UCSD-AML1 (cell line): ENCODE measurements around the gene HOXC6.
"Not testable (repeated sequence)": the region's sequence is repeated elsewhere in the genome, so short reads cannot be mapped to it uniquely, and the experiment has no call there.

Experiments used
- DNase-seq: peaks from one replicate; lab custom pipeline; 2025; ENCODE audit not compliant: unreplicated experiment; lab: John Stamatoyannopoulos, UW

HOXC6 gene

DNA sequence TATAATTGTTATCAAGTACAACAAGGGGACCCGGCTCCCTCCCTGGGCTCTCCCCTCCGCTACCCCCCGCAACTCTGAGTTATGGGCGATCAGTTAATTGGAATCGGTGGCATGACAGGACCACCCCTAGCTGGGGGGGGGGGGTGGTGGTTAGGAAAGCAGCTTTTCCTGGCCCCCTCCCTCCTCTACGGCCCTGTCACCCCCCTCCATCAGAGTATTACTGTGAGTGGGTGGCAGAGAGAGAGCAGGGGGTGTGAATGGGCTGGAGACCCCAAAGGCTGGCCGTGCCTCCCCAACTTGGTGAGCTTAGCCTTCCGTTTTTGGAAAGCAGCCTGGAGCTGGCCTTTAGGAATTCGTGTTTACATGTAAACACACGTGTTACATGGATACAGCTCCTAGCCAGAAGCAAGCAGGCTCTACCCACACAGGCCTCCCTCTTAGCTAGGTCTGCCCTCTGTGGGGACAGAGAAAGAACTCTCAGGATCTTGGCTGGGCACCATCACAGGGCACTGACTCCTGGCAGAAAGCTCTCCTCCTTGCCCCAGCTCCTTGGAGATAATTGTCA lies 24.3 kb downstream of the HOXC6 start:
- DNase-seq, result no peak

DNA sequence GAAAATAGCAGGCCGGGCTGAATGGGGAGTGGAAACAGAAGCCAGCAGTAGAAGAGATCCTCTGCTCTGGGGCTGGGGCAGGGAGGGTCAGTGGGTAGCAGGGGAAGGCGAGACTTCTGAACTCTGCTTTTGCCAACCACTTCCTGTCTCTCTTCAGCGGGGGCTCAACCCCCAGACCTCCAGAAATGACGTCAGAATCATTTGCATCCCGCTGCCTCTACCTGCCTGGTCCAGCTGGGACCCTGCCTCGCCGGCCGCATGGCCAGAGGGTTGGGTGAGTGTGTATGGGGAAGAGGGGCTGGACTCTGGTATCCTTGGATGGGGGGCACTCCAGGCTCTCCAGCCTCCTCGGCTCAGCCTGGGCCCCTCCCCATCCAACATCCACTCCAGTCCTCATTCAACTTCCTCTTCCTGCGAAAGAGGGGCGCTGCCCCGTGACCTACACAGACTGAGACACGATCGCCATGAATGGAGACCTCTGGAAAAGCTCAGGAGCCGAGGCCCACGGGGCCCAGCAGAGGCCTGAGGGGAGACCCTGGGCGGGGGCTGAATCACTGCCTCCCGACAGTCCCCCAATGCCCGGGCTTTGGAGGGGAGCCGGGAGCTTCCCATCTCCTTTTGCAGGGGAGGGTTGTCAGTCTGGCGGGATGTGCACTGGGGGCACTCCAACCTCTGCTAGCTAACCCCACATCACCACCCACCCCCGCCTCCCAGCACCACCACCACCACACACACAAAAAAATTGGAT lies 24.9 kb downstream of the HOXC6 start:
- no peak for DNase-seq

DNA sequence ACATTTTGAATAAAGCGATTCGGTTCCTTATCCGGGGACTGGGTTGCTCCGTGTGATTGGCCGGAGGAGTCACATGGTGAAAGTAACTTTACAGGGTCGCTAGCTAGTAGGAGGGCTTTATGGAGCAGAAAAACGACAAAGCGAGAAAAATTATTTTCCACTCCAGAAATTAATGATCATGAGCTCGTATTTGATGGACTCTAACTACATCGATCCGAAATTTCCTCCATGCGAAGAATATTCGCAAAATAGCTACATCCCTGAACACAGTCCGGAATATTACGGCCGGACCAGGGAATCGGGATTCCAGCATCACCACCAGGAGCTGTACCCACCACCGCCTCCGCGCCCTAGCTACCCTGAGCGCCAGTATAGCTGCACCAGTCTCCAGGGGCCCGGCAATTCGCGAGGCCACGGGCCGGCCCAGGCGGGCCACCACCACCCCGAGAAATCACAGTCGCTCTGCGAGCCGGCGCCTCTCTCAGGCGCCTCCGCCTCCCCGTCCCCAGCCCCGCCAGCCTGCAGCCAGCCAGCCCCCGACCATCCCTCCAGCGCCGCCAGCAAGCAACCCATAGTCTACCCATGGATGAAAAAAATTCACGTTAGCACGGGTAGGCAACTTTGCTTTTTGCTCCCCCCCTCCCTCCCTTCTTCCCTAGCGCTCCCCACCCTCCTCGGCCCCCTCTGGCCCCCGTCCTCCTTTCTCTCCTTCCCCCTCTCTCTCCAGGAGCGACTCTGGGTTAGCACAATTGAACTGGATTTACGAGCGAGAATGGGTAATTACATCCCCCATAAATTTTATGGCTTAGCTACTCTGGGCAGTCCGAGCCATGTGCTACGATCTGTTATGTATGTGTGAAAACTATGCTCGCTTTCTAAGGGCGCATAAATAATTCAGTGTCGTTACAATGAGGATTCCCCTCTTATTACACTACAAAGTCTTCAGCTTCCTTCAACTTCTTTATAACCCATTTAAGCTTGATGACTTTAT lies 25.8 kb downstream of the HOXC6 start, which contains the start of gene HOXC4:
Gene HOXC4 (plus strand): TSS at position 85 of the 991 bp plus-strand sequence. CDS start 88 bp downstream, at position 173.
- DNase-seq, result no peak

DNA sequence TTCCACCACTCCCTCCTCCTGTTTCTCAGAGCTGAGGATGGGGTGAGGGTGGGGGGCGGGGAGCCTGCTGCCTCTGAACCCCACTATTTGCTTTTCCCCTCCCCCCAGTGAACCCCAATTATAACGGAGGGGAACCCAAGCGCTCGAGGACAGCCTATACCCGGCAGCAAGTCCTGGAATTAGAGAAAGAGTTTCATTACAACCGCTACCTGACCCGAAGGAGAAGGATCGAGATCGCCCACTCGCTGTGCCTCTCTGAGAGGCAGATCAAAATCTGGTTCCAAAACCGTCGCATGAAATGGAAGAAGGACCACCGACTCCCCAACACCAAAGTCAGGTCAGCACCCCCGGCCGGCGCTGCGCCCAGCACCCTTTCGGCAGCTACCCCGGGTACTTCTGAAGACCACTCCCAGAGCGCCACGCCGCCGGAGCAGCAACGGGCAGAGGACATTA lies 26.5 kb downstream of the HOXC6 start:
- no peak for DNase-seq

DNA sequence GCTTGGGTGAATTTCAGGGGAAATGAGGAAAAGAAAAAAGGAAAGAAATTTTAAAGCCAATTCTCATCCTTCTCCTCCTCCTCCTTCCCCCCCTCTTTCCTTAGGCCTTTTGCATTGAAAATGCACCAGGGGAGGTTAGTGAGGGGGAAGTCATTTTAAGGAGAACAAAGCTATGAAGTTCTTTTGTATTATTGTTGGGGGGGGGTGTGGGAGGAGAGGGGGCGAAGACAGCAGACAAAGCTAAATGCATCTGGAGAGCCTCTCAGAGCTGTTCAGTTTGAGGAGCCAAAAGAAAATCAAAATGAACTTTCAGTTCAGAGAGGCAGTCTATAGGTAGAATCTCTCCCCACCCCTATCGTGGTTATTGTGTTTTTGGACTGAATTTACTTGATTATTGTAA lies 27.3 kb downstream of the HOXC6 start:
- DNase-seq, result no peak

DNA sequence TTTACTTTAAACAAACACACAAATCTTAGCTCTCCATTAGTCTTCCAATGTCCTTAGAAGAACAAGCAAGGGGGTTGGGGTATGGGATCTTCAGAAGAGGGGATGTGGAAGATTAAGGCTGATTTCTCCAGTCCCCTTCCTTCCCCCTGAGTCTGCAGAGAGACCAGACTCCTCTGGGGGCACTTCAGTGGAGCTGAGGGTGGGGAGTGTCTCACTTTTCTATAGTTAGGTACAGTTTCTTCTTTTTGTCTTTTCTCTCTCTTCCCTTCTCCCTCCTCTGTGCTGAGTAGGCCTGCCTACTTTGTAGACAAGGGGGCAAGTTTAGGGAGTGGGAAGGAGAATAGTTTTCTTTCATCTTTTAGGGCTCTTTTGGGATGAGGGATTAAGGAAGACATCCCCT lies 27.9 kb downstream of the HOXC6 start:
- no peak for DNase-seq

DNA sequence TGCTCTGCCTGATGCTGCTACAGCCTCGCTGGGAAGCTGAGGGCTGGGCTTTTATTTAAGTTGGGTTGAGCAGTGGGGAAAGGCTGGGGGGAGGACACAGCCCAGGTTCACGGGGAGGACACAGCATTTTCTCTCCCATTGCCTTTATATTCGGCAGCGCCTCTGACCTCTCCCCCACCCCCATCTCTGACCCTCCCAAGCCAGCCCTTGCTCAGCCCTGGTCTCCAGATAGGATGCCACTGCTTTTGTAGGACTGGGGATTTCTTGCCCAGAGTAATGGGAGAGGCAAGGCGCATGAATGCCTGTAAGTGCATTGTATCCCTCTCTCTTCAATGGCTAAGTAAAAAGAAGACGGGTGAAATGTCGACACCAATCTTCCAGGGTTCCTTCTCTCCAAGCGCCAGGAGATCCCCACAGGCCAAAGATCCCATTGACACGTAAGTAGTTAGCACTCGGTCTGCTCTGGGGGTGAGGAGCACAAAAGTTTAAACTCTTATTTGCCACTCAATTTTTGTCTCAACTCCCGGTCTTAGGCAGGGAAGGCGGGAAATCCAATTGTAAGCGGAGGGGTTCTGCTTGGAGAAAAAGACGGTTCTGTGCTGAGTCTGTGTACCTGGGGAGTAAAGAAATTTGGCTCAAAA lies 30.0 kb downstream of the HOXC6 start:
- no peak for DNase-seq

DNA sequence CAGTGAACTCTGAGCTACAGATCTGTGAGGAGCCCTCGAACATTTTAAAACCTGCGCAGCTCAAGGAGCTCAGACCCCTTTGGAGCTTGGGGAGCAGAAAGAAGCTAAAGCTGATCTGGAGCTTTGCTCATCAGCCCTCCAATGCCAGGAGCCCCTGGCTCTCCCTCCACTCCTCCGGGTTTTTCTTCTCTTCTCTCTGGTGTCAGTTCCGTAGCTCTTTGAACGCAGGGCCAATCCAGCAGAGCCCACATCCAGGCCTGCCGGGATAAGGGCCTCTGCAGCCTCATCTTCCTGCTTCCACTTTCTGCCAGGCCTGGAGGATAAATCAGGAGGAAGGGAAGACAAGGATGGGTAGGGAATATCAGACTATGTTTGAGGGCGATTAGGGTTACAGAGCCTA lies 31.4 kb downstream of the HOXC6 start:
- no peak for DNase-seq

DNA sequence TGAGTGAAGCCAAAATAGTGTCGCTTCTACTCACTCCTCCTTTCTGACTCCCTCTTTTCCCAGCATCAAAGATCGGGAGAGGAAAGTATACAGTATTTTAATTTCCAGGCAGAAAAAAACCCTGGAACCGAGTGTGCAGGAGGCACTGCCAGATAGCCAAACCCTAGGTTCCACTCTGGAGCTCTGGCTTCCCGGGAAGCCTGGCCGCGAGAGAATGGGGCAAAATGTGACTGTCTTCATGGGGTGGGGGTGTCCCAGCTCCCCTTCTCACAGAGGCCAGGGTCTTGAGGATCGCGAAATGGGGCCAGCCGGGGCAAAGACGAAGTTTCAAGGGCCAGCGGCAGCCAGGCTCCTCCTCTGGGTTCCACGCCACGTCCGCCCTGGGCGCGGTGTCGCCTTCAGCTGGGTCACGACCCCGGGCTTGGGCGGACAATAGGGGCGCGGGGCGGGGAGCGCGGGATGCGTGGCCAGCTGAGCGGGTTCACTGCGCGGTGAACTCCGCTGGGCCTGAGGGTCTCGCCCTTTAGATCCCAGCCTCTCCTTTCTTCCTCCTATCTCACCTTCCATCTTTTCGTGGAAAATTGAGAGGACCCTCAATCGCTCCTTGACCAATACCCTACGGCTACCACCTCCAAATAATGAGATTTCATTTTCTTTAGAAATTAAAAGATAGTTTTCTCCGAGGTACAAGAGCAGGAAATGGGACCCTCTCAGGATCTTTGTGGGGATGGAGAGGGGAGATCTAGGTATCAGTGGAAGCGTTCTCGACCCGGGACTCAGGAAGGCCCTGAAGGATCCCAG lies 32.1 kb downstream of the HOXC6 start:
- DNase-seq, result no peak

DNA sequence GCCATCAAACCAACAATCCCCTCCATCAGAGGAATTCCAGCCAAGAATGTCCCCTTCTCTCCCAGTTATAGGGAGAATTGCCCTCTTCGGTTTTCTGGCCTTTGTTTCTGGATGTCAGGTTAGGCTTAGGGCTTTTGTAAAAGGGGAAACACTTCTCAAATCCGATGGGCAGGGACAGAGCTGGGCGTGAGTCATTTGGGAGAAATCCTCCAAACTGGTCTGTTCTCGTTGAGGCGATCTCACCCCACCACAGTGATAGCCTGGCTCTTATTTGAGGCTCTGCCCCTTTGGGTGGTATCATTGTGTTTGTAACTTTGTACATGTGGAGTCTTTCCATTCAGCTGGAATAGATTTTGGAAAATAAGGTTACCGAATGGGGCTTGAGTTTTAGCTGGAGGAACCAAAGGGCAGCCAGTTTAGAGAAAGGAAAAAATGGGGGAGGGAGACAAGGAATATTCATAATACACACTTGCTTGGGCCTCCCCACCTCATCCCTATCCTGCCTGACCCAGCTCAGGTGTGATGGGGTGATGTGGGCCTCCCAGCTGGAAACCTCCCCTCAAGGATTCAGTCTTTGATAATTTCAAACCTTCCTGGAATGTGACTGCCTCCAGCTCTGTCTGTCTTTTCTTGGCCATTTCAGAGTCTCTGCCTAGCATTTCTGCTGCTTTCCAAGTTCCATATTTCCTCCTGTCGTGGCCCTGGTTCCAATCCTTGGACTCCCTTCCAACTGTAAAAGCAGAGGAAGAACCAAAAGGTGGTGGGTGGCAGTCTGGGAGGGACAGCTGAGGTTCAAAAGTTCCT lies 32.9 kb downstream of the HOXC6 start:
- DNase-seq, result no peak

DNA sequence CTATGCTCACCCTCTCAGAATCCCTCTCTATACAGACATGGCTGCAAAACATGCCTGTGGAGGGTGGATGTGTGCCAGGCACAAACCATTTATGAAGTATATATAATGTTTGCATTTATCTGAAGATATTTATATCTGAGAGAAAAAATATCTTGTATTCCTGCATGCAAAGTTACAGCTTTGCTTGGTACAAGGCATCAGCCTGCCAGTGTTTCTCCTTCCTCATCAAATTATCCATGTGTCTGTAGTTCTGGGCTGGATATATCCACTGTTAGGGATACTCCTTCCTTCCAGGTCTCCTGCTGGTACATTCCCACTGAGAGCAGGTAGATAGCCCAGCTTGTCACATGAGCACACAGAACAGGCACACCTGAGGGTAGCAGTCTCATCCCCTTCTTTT lies 37.4 kb downstream of the HOXC6 start:
- DNase-seq, result no peak

DNA sequence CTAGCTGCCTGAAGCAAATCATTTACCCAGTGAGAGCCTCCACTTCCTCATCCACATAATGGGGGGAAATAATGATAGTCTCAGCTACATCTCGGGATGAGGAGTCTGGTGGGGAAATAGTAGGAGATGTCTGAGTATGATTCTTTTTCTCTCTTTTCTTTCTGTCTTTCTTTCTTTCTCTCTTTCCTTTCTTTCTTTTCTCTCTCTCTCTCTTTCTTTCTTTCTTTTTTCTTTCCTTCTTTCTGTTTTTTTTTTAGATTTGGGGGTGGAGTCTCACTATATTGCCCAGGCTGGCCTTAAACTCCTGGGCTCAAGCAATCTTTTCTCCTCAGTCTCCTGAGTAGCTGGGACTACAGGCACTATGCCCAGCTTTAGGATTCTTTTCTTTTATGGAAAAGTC lies 38.2 kb downstream of the HOXC6 start:
- no peak for DNase-seq

DNA sequence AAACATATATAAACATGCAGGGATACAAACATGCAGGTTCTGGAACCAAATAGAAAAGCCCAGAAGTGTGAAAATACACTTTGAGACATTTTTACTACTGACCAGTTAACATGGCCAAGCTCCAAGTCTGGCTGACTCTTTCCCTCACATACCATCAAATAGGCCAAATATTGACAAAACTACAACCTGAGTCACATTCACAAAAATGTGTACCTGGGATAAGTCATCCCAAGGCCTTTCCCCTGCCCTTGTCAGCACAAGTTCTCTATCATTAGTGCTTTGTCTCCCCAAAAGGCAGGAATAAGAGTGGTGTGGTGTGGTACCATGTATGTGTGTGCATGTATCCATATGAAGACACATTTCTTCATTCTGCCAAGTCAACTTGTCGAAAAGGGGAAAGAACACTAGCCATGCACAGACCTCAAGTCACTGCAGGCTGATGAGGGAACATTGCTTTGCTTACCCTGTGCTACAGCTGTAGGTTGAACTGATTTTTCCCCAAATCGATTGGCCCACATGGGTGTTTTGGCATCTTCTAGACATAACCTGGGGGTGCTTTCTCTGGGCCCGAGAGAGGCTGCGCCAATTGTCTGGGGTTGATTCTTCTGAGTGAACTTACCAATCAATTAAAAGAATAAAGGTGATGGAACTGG lies 40.3 kb downstream of the HOXC6 start:
- no peak for DNase-seq

DNA sequence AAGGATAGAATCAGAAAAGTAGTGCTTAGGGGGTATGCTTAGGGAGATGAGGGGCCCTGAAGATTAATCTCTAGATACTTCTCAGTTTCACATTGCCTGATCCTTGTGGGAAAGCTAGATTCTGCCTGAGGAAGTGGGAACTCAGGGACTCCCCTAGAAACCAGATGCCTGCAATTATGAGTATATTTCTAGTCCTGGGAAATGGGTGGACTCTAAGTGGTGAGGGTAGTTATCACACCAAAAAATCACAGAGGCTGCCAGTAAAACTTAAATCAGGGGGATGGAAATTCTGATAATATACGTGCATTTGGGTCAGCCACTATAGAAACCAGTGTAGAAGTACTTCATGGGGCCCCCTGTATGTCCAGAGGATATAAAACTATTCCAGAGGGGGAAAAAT lies 43.7 kb downstream of the HOXC6 start:
- no peak for DNase-seq

DNA sequence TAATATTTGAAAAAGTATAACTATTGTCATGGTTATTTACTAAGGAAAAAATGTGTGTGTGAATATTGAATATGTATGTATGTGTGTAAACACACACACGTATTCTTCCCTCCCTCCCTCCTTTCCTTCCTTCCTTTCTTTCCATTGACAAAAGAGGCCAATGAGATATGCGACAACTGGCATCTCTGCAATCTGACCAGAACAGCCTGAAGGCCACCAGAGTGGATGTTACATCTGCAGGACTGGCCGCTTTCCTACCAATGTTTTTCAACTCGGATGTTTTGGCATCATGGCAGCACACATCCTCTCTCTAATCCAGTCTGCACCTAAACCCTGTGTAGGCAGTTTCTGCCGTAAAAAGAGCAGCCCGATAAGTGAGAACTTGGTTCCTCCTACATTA lies 46.1 kb downstream of the HOXC6 start:
- no peak for DNase-seq

DNA sequence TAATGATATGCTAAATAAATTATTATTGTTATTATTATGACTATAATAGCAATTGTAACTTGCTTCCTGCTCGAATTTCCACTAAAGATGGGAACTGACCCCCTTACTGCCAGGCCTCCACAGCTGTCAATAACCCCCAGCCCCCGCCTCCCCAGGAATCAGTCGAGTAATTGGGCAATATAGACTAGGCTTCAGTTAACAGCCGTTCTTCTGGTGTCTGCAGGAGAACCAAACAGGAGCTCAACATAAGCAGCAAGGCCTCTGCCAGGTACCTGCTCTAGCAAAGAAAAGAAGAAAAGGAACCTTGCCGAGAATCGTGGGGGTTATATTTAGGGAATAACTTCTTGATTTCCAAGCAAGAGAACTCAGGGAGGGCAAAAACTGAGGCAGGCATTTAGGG lies 47.2 kb downstream of the HOXC6 start:
- DNase-seq, result no peak

DNA sequence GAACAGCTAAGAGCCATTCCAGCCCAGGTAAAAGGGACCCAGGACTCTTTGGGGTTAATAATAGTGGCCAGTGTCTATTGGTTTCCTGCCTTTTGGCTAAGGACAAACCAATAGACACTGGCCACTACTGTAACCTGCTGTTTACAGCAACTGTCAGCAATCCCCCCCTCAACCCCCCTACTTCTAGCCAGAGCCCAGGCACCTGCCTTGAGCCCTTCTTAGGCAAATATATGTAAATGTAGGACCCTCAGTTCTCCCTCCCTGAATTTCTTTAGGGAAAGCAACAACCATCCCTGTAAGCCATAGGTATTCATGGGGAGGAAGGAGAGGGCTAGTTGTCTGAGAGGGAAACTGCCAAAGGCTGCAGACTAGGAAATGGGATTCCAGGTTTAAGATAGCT lies 47.7 kb downstream of the HOXC6 start:
- no peak for DNase-seq

DNA sequence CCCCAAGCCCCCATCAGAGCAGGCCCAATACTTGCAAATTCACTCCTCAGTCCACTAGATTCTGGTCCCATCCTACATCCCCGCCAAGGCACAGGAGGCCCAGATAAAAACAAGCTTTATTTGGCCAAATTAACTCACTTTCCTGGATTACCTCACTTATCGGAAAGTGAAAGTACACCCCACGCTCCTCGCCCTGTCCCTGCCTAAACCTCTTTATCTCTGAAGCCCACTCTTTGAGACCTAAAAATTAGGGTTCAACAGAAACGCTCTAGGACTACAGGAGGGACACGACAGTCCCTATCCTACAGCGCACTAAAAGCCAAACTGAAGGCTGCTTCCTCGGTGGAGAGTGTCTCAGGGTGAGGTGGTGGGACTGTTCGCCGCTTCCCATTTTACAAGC lies 49.6 kb downstream of the HOXC6 start:
- DNase-seq, result not testable (repeated sequence)

DNA sequence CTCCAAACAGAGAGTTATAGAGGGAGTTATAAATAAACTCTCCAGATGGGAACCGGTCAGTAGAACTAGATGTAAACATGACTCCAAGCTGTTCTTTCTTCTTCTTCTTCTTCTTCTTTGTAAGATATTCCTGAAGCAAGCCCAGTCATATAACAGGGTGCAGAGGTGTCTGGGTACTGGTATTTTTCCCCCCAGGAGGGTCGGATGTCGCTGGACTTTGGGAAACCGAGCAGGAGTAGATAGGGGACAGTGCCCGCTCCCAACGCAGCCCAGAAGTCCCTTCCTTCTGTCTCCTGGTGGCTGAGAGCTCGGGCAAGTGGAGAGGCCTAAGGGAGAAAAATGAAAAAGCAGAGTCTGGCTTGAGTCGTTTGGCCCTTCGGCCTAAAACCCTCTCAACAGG lies 50.9 kb downstream of the HOXC6 start:
- not testable (repeated sequence) for DNase-seq
